Ovary (tissue), 3 donors: ENCODE data around the gene VPS8.

Experiments
- CTCF ChIP-seq, 3 donors: fragments of 450-650 bp in 2 of 3; fragments of 200-600 bp in 1 of 3; IDR thresholded peaks; one replicate each; pipeline versions ENCODE4 v1.5.1 to v1.8.0; 2016 to 2022; ENCODE audit warnings: antibody characterized with exemption in 3 of 3, mild to moderate bottlenecking in 1 of 3
- EP300 ChIP-seq: sonication (generic); formaldehyde crosslinking; IDR thresholded peaks from one replicate; pipeline ENCODE4 v1.6.1; 2017; ENCODE audit warnings: antibody characterized with exemption
- POLR2A ChIP-seq: fragments of 450-650 bp; IDR thresholded peaks from one replicate; pipeline ENCODE4 v1.6.1; 2017; ENCODE audit warnings: antibody characterized with exemption, mild to moderate bottlenecking, moderate library complexity
- donor health status: DM: no; HTN: no; CAD: no.

- TF ChIP-seq CTCF (IDR thresholded peaks at IDR 0.05) (no peak), POLR2A (no peak), EP300 (no peak)
Observed at GRCh38 chr3:185071287-185071800, 259.4 kb downstream of the VPS8 start.
